Loucy (cell line): ENCODE measurements around the gene CCDC69.
"Not testable (repeated sequence)": the region's sequence is repeated elsewhere in the genome, so short reads cannot be mapped to it uniquely, and the experiment has no call there.

Experiments
- CTCF ChIP-seq: fragments of 200-600 bp; sonication (generic); conservative IDR thresholded peaks from 2 replicates; pipeline ENCODE4 v1.5.1; 2014; ENCODE audit warnings: mild to moderate bottlenecking, antibody characterized with exemption, low read length
- EZH2phosphoT487 ChIP-seq: fragments of 200-600 bp; IDR thresholded peaks from 2 replicates; pipeline ENCODE4 v1.6.1; 2018; ENCODE audit warnings: antibody characterized with exemption, mild to moderate bottlenecking, moderate library complexity, borderline replicate concordance

GRCh38 chr5:151254990-151255389 lies 31.1 kb upstream of the CCDC69 start:
- TF ChIP-seq CTCF, EZH2phosphoT487: not testable (repeated sequence)
